HG03342 (cell line): ENCODE results near the gene SIAH1.
"Not testable (repeated sequence)": the region's sequence is repeated elsewhere in the genome, so short reads cannot be mapped to it uniquely, and the experiment has no call there.

Experiments
- ATAC-seq: cut with Tn5 transposase; IDR thresholded peaks from one replicate; pipeline ENCODE4 v1.9.1; 2021; ENCODE audit warnings: mild to moderate bottlenecking, moderate library complexity; ENCODE audit not compliant: unreplicated experiment

SIAH1 gene

DNA sequence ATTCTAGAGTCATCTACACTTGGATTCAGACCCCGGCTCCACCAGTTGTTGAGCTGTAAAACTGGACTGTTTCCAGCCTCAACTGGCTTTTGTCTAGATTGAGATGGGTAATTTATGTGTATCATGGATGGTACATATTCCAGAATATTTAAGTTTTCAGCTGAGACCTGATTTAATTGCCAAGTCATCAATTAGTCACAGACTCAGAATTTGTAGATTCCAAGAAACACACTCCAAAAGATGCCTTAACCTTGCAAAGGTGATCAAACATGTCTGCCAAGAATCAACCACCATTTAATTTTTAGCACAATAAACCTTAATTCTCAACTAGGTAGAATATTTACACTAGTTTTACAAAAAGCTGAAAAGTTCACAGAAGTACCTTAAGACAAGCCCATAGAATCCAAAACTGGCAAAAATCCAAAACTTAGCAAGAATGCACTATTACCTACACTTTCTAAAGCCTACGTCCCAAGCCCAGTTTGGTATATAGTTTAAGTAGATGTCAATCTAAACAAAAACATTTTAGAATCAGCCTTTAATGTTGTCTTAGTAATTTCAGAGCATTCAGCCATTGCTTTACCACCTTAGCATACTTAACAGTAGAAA lies 17.7 kb downstream of the SIAH1 start:
- ATAC-seq: no peak

DNA sequence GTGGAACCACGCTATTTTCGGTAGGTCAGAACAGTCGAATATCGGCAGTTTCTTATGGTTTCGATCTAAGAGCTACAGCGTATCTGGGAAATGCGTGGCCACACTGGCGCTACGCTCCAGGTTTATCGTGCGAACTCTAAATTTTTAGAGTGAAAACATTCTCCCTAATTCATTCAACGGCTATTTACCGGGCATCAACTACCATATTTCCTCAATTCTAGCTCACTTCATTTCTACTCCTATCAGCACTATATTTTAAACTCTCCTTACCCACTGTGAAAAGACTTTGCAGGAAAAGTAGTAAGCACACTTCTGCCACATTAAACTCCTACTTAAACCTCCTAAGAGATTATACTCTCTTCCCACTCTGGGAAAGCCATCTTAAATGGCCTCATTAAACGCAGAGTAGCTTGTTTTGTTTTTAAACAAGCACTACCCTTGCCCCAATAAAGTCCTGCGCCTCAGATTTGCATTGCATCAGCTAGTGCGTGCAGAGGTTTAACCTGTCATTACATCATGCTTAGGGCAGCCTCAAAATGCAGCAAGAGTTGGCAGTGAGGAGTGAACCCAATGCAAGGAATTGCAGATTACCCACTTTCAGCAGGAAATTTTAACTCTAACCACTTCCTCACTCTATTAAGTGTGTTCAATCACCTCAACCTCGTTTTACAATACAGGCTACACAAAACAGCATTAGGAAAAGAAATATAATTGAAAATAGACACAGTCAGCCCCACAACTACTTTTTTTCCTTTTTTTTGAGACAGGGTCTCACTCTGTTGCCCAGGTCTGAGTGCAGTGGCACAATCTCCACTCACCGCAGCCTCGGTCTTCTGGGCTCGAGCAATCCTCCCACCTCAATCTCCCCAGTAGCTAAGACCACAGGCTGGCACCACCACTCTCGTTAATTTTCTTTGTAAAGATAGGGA lies 18.8 kb downstream of the SIAH1 start:
- ATAC-seq: peak; percentile 56

DNA sequence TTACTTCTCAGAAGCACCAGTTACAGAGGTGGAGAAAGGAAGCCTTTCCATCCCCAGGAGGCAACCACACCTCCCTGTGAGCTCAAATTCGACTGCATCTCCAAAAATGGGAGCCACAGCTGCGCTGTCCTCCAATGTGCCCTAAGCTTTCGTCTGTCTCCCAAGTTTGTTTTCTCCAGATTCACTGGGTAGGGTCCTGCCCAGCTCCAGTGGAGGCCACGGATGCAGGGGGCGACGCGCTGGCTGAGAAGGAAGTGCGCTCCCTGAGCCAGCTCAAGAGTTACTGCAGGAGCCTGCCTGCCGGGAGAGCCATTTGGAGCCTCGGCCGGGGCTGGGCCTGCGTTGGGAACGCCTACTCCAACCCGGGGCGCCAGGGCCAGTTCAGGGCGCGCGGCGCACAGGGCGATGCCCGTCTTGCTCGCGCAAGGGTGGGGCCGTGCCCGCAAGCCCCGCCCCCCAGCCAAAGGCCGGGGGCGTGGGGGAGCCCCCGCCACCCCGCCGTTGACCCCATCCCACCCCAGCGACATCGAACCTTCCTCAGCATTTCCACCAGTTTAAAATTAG lies 19.5 kb downstream of the SIAH1 start:
- peak; percentile 91 for ATAC-seq

DNA sequence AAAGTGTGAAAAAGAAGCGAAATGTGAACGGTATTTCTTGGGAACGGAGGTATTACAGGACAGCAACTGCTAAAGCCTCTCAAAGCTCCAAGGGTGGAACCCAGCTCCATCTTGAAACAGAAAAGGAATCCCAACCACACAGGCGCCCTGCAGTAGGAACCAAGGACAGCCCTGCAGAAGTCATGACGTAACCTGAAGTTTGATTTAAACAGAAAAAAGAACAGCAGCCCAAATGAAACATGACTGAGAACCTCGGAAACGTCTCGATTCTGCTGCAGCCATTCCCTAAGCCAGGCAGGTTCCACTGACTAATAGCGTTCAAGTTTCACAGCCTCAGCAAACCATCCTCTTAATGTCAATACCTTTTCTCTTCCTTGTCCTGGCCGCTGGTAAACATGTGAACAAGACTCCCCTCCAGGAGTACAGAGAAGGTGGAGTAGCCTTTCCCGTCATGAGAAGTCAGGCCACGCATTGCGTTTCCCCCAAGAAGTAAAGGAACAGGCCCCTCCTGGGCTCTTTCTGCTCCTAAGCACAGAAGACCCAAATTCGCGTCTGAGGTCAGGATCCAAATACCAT lies 20.1 kb downstream of the SIAH1 start:
- no peak for ATAC-seq

DNA sequence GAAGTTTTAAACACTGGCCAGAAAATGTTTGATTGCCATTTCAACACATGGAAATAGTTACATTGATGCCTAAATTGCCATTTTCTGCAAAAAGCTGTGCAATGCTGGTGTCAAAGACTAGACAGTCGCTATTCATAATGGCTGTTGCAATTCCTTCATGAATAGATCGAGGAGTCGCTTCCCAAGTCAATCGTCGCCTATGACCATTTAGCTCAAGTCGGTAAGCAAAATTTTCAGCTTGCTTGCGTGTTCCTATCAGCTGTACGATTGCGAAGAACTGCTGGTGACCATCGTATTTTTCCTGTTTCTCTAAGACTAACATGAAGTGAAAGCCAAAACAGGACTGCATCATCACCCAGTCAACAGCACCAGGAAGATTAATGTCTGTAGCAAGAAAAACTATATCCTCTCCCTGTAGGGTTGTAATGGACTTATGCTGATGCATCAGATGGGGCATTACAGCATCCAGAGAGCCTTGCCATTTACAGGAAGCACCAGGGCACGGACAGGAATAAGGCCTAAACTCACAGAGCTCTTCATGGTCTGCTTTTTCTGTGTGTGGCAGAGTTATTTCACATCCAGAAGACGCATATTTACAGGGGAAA lies 23.6 kb downstream of the SIAH1 start:
- no peak for ATAC-seq

DNA sequence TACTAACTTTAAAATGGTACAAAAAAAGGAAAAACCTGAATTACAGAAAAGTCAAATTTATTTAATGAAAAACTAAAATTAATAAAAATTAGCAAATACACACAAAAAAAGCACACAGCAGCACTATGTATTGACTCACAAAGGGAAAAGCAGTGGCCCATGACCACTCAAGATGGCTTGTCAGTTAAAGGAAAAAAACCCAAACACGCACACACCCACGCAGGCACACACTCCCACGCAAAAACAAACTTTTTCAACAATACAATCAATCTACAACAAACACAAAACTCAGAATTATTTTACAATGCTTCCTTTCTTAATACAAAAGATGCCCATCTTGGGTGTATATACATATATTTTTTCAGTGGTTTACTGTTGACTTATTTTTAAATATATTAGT lies 24.2 kb downstream of the SIAH1 start:
- no peak for ATAC-seq

DNA sequence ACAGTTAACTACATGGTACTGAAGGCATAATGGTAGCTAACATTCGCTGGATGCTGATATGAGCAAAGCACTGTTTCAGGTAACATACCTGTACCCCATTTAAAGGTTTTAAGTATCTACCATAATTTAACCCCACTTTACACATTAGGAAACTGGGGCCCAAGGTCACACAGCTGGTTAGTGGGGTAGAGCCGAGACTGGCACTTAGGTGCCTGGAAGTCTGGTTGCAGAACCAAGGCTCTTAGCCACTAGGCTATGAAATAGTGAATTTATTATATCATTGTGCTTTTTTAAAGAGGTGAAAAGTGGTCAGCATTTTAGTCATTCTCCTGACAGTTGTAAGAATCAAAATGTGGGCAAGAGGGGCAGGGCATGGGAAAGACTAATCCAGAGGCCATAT lies 25.2 kb downstream of the SIAH1 start:
- ATAC-seq: no peak

DNA sequence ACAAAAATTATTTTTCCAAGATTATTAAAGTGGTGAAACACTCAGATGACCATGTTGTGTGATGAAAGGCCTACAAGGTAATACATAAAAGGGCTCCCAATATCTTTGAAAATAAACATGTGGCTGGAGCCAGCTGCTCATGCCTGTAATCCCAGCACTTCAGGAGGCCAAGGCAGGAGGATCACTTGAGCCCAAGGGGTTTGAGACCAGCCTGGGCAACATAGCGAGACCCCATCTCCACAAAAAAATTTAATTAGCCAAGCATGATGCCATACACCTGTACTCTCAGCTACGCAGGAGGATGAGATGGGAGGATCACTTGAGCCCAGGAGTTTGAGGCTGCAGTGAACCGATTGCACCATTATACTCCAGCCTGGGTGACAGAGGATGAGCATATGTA lies 26.8 kb downstream of the SIAH1 start:
- ATAC-seq: no peak

DNA sequence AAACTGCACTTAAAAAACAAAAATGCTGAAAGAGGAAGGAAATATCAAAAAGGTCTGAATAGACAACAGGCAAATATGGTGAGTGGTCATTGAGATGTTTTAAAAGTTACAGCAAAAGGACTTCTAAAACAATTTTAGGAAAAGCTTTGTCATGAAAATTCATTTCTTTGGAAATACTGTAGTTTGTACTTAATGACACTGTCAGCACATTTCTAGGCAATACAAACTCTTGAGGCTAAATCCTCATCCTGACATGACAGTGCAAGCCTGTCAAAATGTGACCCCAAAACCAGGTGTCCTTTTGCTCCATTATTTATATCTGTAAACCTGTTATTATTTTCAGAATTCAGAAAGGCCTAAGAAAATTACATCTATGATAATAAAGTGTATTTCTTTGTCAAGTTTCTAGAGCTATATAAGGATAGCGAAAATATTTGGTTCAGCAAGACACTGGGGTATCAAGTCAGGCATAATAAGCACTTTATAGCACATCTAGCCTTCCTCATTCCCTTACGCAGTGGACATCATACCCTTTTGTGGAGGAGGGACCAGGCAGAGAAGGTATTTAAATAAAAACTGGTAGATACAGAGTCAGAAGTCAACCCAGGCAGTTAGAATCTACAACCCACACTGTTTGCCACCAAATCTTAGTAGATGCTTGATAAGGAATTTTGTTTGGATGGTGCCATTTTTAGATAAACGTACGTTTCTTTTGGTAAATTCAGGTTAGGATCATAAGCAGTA lies 28.4 kb downstream of the SIAH1 start:
- ATAC-seq: no peak

DNA sequence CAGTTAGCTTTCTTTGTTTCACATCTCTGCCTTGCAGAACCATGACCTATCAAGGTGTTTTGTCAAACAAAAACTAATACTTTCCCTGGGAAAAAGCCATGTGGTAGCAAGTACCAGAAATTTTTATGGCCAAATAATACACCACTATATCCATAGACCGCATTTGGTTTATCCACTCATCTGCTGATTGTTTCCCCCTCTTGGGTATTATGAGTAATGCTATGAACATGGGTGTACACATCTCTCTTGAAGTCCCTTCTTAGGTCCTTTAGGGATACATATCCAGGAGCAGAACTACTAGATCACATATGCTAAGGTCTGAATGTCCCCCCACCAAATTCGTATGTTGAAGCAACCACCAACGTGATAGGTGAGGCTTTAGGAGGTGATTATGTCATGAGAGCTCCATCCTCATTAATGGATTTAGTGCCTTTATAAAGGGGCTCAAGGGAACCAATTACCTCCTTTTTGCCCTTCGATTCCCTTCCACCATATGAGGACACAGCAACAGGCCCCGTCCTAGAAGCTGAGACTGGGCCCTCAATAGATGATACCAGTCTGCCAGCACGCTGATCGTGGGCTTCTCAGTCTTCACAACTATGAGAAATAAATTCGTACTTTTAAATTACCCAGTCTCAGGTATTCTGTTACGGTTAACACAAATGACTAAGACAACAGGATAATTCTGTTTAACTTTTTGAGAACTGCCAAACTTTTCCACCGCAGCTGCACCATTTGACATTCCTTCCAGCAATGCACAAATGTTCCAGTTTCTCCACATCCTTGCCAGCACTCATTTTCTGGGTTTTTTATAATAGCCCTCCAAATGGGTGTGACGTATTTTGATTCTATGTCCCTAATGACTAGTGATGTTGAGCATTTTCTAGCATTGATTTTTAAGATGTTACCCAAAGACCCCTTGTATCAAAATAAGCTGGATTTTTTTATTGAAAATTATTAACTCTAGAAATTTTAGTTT lies 30.0 kb downstream of the SIAH1 start:
- ATAC-seq: no peak

DNA sequence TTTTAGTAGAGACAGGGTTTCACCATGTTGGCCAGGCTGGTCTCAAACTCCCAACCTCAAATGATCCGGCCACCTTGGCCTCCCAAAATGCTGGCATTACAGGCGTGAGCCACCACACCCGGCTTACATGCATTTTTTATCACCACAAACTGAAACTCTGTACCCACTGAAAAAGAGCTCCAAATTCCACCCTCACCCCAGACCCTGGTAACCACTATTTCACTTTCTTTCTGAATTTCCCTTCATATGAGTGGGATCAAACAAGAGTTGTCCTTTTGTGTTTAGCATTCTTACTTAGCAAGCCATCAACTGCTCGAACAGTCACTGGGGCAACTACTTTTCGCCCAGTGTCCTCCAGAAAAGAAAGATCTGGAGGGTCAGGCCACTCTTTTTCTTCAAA lies 30.8 kb downstream of the SIAH1 start:
- ATAC-seq: not testable (repeated sequence)

DNA sequence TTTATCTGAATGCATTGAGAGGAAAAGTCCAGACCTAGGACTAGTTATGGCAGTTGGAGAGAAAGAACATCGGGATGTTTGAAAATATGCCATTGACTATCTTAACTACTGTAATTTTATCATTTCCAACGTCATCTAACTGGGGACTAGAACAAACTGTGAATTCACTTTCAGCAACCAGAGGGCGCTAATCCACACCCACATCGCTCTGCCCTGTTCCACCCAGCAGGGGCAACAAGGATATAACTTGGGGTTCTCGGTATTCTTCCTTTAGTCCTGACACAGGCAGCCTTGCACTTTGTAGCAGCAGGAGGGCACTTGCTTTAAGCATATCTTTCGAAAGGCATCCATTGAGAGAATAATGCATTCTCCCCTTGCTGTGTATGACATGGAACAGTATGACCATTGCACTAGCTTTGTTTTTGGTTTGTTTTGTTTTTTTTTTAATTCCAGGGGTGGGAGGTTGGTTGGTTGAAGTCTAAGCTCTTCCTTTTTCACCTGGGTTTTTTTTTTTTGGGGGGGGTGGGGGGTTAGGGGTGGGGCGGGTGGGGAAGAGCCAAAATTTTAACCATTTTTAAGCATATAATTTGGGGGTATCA lies 31.5 kb downstream of the SIAH1 start:
- ATAC-seq: peak; percentile 90

DNA sequence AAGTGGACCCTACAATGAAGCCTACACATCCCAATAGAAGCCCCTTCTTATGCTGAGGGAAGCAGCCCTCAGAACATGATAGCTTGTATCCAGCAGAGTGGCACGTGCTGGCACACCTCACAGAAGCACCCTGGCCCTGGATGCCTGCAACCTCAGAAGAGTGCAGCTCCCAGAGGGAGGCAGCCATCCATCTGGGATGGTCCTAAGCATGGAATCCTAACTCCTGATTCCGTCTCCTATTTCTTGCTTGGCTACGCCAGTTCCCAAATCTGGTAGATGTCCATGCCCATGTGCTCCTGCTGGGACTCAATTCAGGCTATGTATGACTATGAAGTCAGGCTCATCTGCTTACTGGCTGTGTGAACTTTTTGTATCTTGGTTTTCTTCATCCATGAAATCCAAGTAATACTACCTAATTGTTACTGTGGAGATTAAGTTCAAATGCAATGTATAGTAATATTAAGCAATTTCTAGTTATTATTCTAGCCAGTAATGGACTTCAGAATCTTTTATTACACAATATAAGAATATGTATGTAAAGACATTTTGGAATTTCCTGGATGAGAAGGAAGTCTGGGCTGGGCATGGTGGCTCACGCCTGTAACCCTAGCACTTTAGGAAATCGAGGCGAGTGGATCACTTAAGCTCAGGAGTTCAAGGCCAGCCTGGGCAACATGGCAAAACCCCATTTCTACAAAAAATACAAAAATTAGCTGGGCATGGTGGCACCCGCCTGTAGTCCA lies 32.4 kb downstream of the SIAH1 start:
- no peak for ATAC-seq

DNA sequence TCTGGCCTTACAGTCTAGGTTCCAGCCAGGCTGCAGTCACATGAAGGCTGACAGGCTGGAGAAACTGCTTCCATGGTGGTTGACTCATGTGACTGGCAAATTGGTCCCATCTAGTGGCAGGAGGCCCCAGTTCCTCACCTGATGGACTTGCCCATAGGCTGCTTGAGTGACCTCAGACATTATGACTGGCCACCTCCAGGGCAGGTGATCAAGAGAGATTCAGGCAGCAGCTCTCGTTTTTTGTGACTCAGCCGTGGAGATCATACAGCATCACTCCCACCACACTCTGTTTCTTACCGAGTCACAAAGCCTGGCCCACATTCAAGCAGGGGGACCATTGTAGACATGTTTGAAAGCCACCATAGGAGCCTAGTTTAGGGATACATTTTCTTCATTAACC lies 34.5 kb downstream of the SIAH1 start:
- no peak for ATAC-seq

DNA sequence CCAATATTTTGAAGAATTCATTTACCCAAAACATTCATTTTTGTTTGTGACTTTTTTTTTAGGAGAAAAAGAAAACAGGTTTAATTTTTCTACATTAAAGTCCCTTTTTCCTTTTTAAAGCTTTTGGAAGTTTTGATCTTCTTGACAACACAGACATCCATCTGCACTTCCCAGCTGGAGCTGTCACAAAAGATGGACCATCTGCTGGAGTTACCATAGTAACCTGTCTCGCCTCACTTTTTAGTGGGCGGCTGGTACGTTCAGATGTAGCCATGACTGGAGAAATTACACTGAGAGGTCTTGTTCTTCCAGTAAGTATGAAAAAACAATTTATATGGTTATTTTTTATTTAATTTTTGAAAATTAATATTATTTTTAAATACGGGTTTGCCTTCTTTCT lies 37.2 kb downstream of the SIAH1 start:
- no peak for ATAC-seq

DNA sequence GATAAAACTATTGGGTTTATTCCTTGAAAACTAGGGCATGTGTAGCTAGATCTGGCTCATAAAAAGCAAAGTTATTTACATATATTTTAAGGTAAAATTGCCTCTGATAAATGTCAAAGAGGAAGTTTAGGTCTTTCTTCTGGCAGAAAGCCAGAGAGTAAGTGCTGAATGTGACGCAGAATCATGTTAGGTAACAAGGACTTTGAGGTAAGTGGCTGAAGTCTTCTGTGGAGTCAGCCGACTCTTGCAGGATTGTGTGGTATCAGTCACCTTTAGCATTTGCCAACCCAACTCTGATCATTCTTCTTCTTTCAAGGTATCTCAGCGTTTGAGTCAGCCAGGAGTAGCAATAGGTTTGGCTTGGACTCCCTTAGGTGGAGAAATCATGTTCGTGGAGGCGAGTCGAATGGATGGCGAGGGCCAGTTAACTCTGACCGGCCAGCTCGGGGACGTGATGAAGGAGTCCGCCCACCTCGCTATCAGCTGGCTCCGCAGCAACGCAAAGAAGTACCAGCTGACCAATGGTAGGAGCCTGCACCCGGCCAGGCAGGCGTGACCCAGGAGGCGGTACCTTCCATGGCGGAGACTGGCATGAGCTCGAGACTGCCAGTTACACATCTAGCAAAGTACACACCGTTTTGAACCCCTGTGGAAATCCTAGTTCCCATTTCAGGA lies 37.9 kb downstream of the SIAH1 start:
- no peak for ATAC-seq

DNA sequence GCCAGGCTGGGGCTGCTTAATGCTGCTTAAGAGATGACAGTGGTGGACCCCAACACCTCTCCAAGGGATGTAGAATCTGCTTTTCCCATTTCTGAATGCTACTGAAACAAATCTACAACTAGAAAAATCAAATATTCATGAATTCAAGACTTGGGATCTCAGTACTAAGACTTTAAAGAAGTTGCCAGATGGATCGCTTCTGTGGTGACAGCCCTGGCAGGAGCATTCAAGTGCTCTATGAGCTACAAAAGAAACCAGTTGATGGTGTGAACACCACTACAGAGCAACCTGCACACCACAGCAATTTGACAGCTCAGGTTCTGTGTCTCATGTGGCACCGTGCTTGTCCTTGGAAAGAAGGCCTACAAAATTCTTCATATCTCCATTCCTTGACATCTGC lies 42.6 kb downstream of the SIAH1 start:
- ATAC-seq: no peak

DNA sequence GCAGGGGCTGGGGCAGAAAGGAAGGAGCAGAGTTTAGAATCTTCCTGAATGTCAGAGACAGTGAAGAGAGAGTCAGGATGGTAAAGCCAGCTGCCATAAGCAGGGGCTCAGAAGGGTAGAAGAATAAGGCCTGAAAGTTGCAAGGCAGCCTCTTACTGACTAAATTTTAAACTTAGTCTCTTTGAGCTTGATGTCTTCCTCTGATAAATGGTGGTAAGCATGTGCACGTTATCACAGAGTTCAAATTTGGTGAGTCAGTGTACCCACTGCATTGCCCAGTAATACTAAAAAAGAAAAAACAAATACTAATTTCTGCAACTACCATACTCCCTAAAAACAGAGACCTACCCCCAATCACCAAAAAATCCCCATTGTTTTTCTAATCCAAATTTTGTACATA lies 45.2 kb downstream of the SIAH1 start:
- no peak for ATAC-seq
